ENCODE data around the gene MGAT5.
"Not testable (repeated sequence)": the region's sequence is repeated elsewhere in the genome, so short reads cannot be mapped to it uniquely, and the experiment has no call there.

MGAT5 gene

GRCh38 chr2:134293719-134294537, 40.1 kb downstream of the MGAT5 start:
- Histone ChIP-seq H3K27ac (ENCODE audit: low read depth, low read length) (no peak overlapping the region), H3K9me3 (ENCODE audit: control insufficient read depth, insufficient read depth, low read depth, low read length) (no peaks in the 10 kb centered on the region), H3K4me3 (ENCODE audit: low read depth, low read length) (no peak overlapping the region), H3K27me3 (ENCODE audit: control insufficient read depth, insufficient read depth, low read length) (no peaks in the 10 kb centered on the region), H3K4me1 (ENCODE audit: control insufficient read depth, insufficient read depth, low read length) (peaks cover 5% of the 10 kb centered on the region; the same call in 1 of the 2 replicates), H3K9ac (ENCODE audit: low read length) (no peak overlapping the region), H3K36me3 (ENCODE audit: control insufficient read depth, insufficient read depth, low read length) (no peaks in the 10 kb centered on the region)

GRCh38 chr2:134294598-134294997, 40.7 kb downstream of the MGAT5 start:
- not testable (repeated sequence) for H3K9me3 ChIP-seq (ENCODE audit: control insufficient read depth, insufficient read depth, low read depth, low read length); H3K27me3 ChIP-seq (ENCODE audit: control insufficient read depth, insufficient read depth, low read length); H3K4me1 ChIP-seq (ENCODE audit: control insufficient read depth, insufficient read depth, low read length); H3K4me3 ChIP-seq (ENCODE audit: low read depth, low read length); H3K9ac ChIP-seq (ENCODE audit: low read length); H3K27ac ChIP-seq (ENCODE audit: low read depth, low read length); H3K36me3 ChIP-seq (ENCODE audit: control insufficient read depth, insufficient read depth, low read length)

- Histone ChIP-seq H3K36me3 (ENCODE audit: control insufficient read depth, insufficient read depth, low read length) (no peaks in the 10 kb centered on the region), H3K9me3 (ENCODE audit: control insufficient read depth, insufficient read depth, low read depth, low read length) (no peaks in the 10 kb centered on the region), H3K4me1 (ENCODE audit: control insufficient read depth, insufficient read depth, low read length) (peaks cover 5% of the 10 kb centered on the region; the same call in 1 of the 2 replicates), H3K9ac (ENCODE audit: low read length) (no peak overlapping the region), H3K27ac (ENCODE audit: low read depth, low read length) (no peak overlapping the region), H3K27me3 (ENCODE audit: control insufficient read depth, insufficient read depth, low read length) (no peaks in the 10 kb centered on the region), H3K4me3 (ENCODE audit: low read depth, low read length) (no peak overlapping the region)
Observed at GRCh38 chr2:134295441-134295840, 41.6 kb downstream of the MGAT5 start.

DNA sequence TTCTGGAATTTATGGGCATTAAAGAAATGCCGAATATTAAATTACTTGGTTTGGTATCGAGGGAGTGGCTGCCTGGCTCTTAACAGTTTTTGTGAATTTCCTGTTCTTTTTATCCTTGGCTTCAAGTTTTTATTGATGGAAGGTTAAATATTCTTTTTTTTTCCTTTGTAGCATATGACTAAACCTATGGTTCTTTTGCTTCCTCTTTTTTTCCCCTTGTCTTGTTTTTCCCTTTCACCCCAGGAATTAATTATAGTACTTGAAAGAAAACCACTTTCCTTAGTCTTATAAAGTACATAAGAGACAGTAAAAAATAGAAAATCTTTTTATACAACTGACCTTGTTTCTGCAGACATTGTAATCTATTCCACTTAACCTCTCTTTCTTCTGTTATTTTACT, 42.4 kb downstream of the MGAT5 start:
- Histone ChIP-seq H3K4me1 (ENCODE audit: control insufficient read depth, insufficient read depth, low read length) (peaks cover 5% of the 10 kb centered on the region; the same call in 1 of the 2 replicates), H3K27ac (ENCODE audit: low read depth, low read length) (no peak overlapping the region), H3K9me3 (ENCODE audit: control insufficient read depth, insufficient read depth, low read depth, low read length) (no peaks in the 10 kb centered on the region), H3K36me3 (ENCODE audit: control insufficient read depth, insufficient read depth, low read length) (no peaks in the 10 kb centered on the region), H3K27me3 (ENCODE audit: control insufficient read depth, insufficient read depth, low read length) (no peaks in the 10 kb centered on the region), H3K4me3 (ENCODE audit: low read depth, low read length) (no peak overlapping the region), H3K9ac (ENCODE audit: low read length) (no peak overlapping the region)

- Histone ChIP-seq H3K4me3 (ENCODE audit: low read depth, low read length) (no peak overlapping the region), H3K4me1 (ENCODE audit: control insufficient read depth, insufficient read depth, low read length) (no peaks in the 10 kb centered on the region), H3K27ac (ENCODE audit: low read depth, low read length) (no peak overlapping the region), H3K36me3 (ENCODE audit: control insufficient read depth, insufficient read depth, low read length) (no peaks in the 10 kb centered on the region), H3K27me3 (ENCODE audit: control insufficient read depth, insufficient read depth, low read length) (no peaks in the 10 kb centered on the region), H3K9ac (ENCODE audit: low read length) (no peak overlapping the region), H3K9me3 (ENCODE audit: control insufficient read depth, insufficient read depth, low read depth, low read length) (no peaks in the 10 kb centered on the region)
Observed at GRCh38 chr2:134299334-134299733, 45.5 kb downstream of the MGAT5 start.

GRCh38 chr2:134300585-134300984, 46.7 kb downstream of the MGAT5 start:
- no peaks in the 10 kb centered on the region for H3K27me3 ChIP-seq (ENCODE audit: control insufficient read depth, insufficient read depth, low read length)

DNA sequence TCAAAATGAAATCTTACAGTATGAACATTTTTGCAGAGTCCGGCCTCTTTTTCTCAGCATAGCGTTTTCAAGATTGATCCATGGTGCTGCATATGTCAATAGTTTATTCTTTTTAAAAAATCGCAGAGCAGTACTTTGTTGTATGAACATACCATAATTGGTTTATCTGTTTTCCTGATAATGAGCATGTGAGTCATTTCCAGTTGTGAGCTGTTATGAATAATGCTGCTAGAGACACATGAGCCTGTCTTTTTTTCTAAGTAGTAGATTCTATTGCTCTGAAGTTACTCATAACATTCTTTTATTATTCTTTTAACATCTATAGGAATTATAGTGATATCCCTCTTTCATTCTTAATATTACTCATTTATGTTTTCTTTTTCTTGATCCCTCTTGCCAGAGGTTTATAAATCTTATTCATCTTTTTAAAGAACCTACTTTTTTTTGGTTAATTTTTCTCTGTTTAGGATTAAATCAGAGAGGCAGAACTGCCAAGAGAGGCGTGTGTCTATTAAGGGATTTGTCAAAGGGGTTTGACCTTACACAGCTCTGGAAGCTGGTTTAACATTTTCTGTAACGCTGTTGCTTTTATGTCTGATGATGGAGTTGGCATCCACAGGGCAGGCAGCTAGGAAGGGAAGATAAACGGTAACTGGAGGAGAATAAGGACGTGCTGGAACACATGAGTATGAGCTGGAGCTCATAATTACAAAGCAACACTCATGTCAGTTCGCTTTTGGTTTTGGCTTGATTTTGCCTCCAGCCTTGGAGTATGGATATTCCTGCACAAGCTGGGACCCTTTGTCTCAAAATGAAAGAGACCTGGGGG, 47.4 kb downstream of the MGAT5 start:
- Histone ChIP-seq H3K4me1 (ENCODE audit: control insufficient read depth, insufficient read depth, low read length) (no peaks in the 10 kb centered on the region), H3K27ac (ENCODE audit: low read depth, low read length) (no peak overlapping the region)

More at GRCh38 chr2:134300585-134300984, 46.7 kb downstream of the MGAT5 start:
- Histone ChIP-seq H3K9me3 (ENCODE audit: control insufficient read depth, insufficient read depth, low read depth, low read length) (no peaks in the 10 kb centered on the region), H3K4me1 (ENCODE audit: control insufficient read depth, insufficient read depth, low read length) (no peaks in the 10 kb centered on the region), H3K27ac (ENCODE audit: low read depth, low read length) (no peak overlapping the region), H3K9ac (ENCODE audit: low read length) (no peak overlapping the region), H3K4me3 (ENCODE audit: low read depth, low read length) (no peak overlapping the region), H3K36me3 (ENCODE audit: control insufficient read depth, insufficient read depth, low read length) (no peaks in the 10 kb centered on the region)

GRCh38 chr2:134301928-134302260, 48.0 kb downstream of the MGAT5 start:
- Histone ChIP-seq H3K27me3 (ENCODE audit: control insufficient read depth, insufficient read depth, low read length) (no peaks in the 10 kb centered on the region), H3K4me1 (ENCODE audit: control insufficient read depth, insufficient read depth, low read length) (no peaks in the 10 kb centered on the region), H3K36me3 (ENCODE audit: control insufficient read depth, insufficient read depth, low read length) (no peaks in the 10 kb centered on the region), H3K27ac (ENCODE audit: low read depth, low read length) (no peak overlapping the region), H3K4me3 (ENCODE audit: low read depth, low read length) (no peak overlapping the region), H3K9ac (ENCODE audit: low read length) (no peak overlapping the region), H3K9me3 (ENCODE audit: control insufficient read depth, insufficient read depth, low read depth, low read length) (no peaks in the 10 kb centered on the region)

More for the DNA sequence above, 47.4 kb downstream of the MGAT5 start:
- Histone ChIP-seq H3K9me3 (ENCODE audit: control insufficient read depth, insufficient read depth, low read depth, low read length) (no peaks in the 10 kb centered on the region), H3K9ac (ENCODE audit: low read length) (no peak overlapping the region), H3K27me3 (ENCODE audit: control insufficient read depth, insufficient read depth, low read length) (no peaks in the 10 kb centered on the region), H3K4me3 (ENCODE audit: low read depth, low read length) (no peak overlapping the region), H3K36me3 (ENCODE audit: control insufficient read depth, insufficient read depth, low read length) (no peaks in the 10 kb centered on the region)

GRCh38 chr2:134304394-134305108, 50.7 kb downstream of the MGAT5 start:
- H3K4me3 ChIP-seq (ENCODE audit: low read depth, low read length): no peak overlapping the region
- H3K9ac ChIP-seq (ENCODE audit: low read length): no peak overlapping the region
- H3K4me1 ChIP-seq (ENCODE audit: control insufficient read depth, insufficient read depth, low read length): no peaks in the 10 kb centered on the region
- no peak overlapping the region for H3K27ac ChIP-seq (ENCODE audit: low read depth, low read length)
- no peaks in the 10 kb centered on the region for H3K9me3 ChIP-seq (ENCODE audit: control insufficient read depth, insufficient read depth, low read depth, low read length)
- H3K36me3 ChIP-seq (ENCODE audit: control insufficient read depth, insufficient read depth, low read length): no peaks in the 10 kb centered on the region
- H3K27me3 ChIP-seq (ENCODE audit: control insufficient read depth, insufficient read depth, low read length): no peaks in the 10 kb centered on the region

- Histone ChIP-seq H3K9ac (ENCODE audit: low read length) (no peak overlapping the region), H3K36me3 (ENCODE audit: control insufficient read depth, insufficient read depth, low read length) (no peaks in the 10 kb centered on the region), H3K4me1 (ENCODE audit: control insufficient read depth, insufficient read depth, low read length) (no peaks in the 10 kb centered on the region), H3K4me3 (ENCODE audit: low read depth, low read length) (no peak overlapping the region), H3K27me3 (ENCODE audit: control insufficient read depth, insufficient read depth, low read length) (no peaks in the 10 kb centered on the region), H3K9me3 (ENCODE audit: control insufficient read depth, insufficient read depth, low read depth, low read length) (no peaks in the 10 kb centered on the region), H3K27ac (ENCODE audit: low read depth, low read length) (no peak overlapping the region)
Observed at GRCh38 chr2:134305109-134305491, 51.2 kb downstream of the MGAT5 start.

DNA sequence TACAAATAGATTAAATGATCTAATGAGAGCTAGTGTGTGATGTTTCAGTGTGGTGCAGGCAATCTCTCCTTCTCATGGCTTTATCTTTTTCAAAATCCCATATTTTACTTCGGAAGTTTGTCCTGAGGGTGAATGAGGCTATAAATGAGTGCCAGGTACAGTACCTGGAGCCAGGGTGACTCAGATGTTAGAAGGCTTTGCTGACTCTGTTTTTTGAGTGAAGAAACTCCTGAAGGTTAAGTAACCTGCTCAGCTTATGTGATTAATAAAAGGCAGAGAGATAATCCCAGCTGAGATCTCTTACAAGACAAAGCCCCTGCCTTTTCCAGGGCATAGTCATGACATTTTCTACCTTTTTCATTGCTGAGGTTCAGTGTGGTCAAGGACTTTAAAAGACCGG, 52.6 kb downstream of the MGAT5 start:
- H3K4me3 ChIP-seq (ENCODE audit: low read depth, low read length): no peak overlapping the region
- no peaks in the 10 kb centered on the region for H3K4me1 ChIP-seq (ENCODE audit: control insufficient read depth, insufficient read depth, low read length)
- no peaks in the 10 kb centered on the region for H3K27me3 ChIP-seq (ENCODE audit: control insufficient read depth, insufficient read depth, low read length)
- no peaks in the 10 kb centered on the region for H3K9me3 ChIP-seq (ENCODE audit: control insufficient read depth, insufficient read depth, low read depth, low read length)
- no peak overlapping the region for H3K9ac ChIP-seq (ENCODE audit: low read length)
- no peak overlapping the region for H3K27ac ChIP-seq (ENCODE audit: low read depth, low read length)
- H3K36me3 ChIP-seq (ENCODE audit: control insufficient read depth, insufficient read depth, low read length): no peaks in the 10 kb centered on the region
